CD4-positive, alpha-beta memory T cell (primary cell): Measurements from ENCODE around the gene CAMK4. TPM values are rescaled to one million over a fixed set of nuclear protein-coding genes. Genes with fewer than 3 reads are reported as not detected.
A peak's percentile ranks its signal among the peaks of the same experiment; 100 is the strongest.

Experiments
- CTCF ChIA-PET: fragments of 350-600 bp; sonication (Branson Sonifier 250); formaldehyde crosslinking; loops from one replicate; lab custom pipeline; 2021; ENCODE audit warnings: inconsistent platforms; ENCODE audit not compliant: partially characterized antibody; lab: Charles Lee
- POLR2A ChIA-PET: fragments of 350-600 bp; sonication (Branson Sonifier 250); formaldehyde crosslinking; loops from one replicate; lab custom pipeline; 2021; ENCODE audit not compliant: partially characterized antibody; lab: Charles Lee
- DNase-seq, 5 donors: peaks; one replicate each; pipeline versions ENCODE4 v3.0.0 to v3.0.0-alpha.2; 2020 to 2022; ENCODE audit warnings: mixed read lengths in 1 of 5
- H3K27ac ChIP-seq: one replicate; pipeline ENCODE4 v1.7.0; 2013; ENCODE audit warnings: low read depth, low read length
- H3K27me3 ChIP-seq: 2 replicates; pipeline ENCODE4 v1.7.0; 2013; ENCODE audit warnings: mild to moderate bottlenecking, low read length, moderate library complexity; ENCODE audit not compliant: insufficient read depth
- H3K36me3 ChIP-seq: 2 replicates; pipeline ENCODE4 v1.7.0; 2013; ENCODE audit warnings: mild to moderate bottlenecking, low read length, moderate library complexity; ENCODE audit not compliant: insufficient read depth
- H3K4me1 ChIP-seq: 2 replicates; pipeline ENCODE4 v1.7.0; 2013; ENCODE audit warnings: mild to moderate bottlenecking, low read length, moderate library complexity; ENCODE audit not compliant: insufficient read depth
- H3K4me3 ChIP-seq, 2 donors: one replicate each; pipeline ENCODE4 v1.7.0; 2013; ENCODE audit warnings: low read length in 2 of 2, mild to moderate bottlenecking in 1 of 2
- H3K9me3 ChIP-seq, 2 donors: one replicate each; pipeline ENCODE4 v1.7.0; 2013; ENCODE audit warnings: low read length in 2 of 2, control low read depth in 1 of 2; ENCODE audit not compliant: control insufficient read depth in 1 of 2
- H3K27ac Mint-ChIP-seq, 7 donors: one replicate each; pipeline ENCODE4 v1.8.0; 2020 to 2021; ENCODE audit warnings: mixed read lengths in 7 of 7, mild to moderate bottlenecking in 6 of 7, inconsistent platforms in 3 of 7, moderate library complexity in 3 of 7
- H3K27me3 Mint-ChIP-seq, 2 donors: one replicate each; pipeline ENCODE4 v1.8.0; 2020 to 2021; ENCODE audit warnings: mixed read lengths in 2 of 2
- H3K36me3 Mint-ChIP-seq, 2 donors: one replicate each; pipeline ENCODE4 v1.8.0; 2020 to 2021; ENCODE audit warnings: mixed read lengths in 2 of 2, inconsistent platforms in 1 of 2, mild to moderate bottlenecking in 1 of 2
- H3K4me1 Mint-ChIP-seq, 4 donors: one replicate each; pipeline ENCODE4 v1.8.0; 2020 to 2021; ENCODE audit warnings: mixed read lengths in 4 of 4, mild to moderate bottlenecking in 1 of 4
- H3K4me3 Mint-ChIP-seq, 8 donors: one replicate each; pipeline ENCODE4 v1.8.0; 2020 to 2021; ENCODE audit warnings: mixed read lengths in 8 of 8, mild to moderate bottlenecking in 7 of 8, moderate library complexity in 6 of 8, inconsistent platforms in 3 of 8
- H3K9me3 Mint-ChIP-seq, 8 donors: one replicate each; pipeline ENCODE4 v1.8.0; 2020 to 2021; ENCODE audit warnings: mixed read lengths in 8 of 8, mild to moderate bottlenecking in 5 of 8, inconsistent platforms in 3 of 8, moderate library complexity in 1 of 8
- intact Hi-C: fragments of 100-400 bp; cut with micrococcal nuclease; formaldehyde crosslinking; loops from one replicate; pipeline ENCODE4 v1.15.1; 2023
- polyA plus RNA-seq, 2 donors: library from polyadenylated mRNA; unstranded; fragments of 300-500 nt; fragmentation: Illumina TruSeq; gene quantifications; one replicate each; pipeline ENCODE4 v1.2.3, GENCODE V29; 2021
- total RNA-seq, 2 experiments: library from RNA; stranded (reverse); gene quantifications; one replicate each; pipeline ENCODE4 v1.2.3, GENCODE V29; 2021

Gene CAMK4
- total and polyA plus RNA-seq, 4 experiments from 2014 or later = 84.3 to 257 (median 165) TPM

DNA sequence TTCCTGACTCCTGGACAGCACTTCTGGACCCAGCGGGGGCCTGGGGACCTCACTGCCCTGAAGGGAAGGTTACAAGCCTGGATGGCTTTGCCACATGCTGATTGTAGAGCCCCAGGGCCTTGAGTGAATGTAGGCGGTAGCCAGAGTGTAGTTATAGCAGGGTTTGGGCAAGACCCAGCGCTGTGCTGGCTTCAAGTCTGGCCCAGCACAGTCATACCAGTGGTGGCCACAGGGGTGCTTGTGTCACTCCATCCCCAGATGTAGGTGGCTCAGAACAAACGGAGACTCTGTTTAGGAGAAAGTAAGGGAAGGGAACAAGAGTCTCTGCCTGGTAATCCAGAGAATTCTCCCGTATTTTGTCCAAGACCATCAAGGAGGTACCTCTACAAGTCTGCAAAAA, 203.6 kb downstream of the CAMK4 start:
- intact Hi-C loops = no loop called here
- H3K4me1 Mint-ChIP-seq = peaks cover 28 to 56% (median 48%) of the 10 kb centered on the region in 4 donors
- H3K4me1 ChIP-seq = peaks cover 5% of the 10 kb centered on the region
- POLR2A ChIA-PET = interaction anchor here (1.2 kb wide), 1 partner anchor 68 kb away, joined by 3 read pairs; no protein-coding TSS in a partner anchor
- no peak for DNase-seq
- no peaks in the 10 kb centered on the region for H3K9me3 ChIP-seq
- H3K9me3 Mint-ChIP-seq = peaks cover 0 to 7% (median under 1%) of the 10 kb centered on the region in 8 donors
- H3K36me3 ChIP-seq = no peaks in the 10 kb centered on the region
- no peak overlapping the region for H3K4me3 Mint-ChIP-seq
- no peaks in the 10 kb centered on the region for H3K27me3 ChIP-seq
- H3K27me3 Mint-ChIP-seq = no peaks in the 10 kb centered on the region
- H3K4me3 ChIP-seq = no peak overlapping the region
- H3K27ac ChIP-seq = no peak overlapping the region
- peaks cover 31 to 39% of the 10 kb centered on the region in 2 donors for H3K36me3 Mint-ChIP-seq
- peak overlapping the region in 2 of 7 donors; percentile 19 to 59 for H3K27ac Mint-ChIP-seq
- CTCF ChIA-PET = no interaction called here

DNA sequence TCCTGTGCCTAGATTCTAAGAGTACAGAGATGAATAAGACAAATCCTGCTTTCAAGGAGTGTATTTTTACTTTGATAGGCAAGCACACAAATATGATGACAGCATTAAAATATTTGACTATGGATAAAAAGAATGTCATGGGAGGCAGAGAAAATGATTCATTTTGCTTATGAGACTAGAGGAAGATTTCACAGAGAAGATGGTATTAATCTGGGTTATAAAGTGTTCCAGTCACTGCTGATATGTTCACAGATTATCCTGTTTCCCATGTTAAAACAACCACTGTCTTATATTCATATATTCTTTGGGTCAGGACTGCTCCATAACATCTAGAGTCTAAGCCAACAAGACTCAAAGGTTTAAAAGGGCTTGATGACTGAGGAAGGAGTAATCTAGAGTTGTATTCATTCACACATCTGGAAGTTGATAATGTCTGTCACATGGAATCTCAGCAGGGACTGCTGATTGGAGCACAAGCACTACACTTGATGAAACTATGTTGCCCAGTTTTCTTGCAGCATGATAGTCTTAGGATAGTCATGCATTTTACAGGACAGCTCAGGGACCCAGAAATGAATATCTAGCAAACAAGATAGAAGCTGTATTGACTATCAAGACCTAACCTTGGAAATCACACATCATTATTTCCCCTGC, 208.8 kb downstream of the CAMK4 start:
- Histone ChIP-seq H3K4me1 (peaks cover 5% of the 10 kb centered on the region), H3K36me3 (peaks cover 4% of the 10 kb centered on the region), H3K4me3 (no peak overlapping the region), H3K27ac (no peak overlapping the region), H3K27me3 (no peaks in the 10 kb centered on the region), H3K9me3 (no peaks in the 10 kb centered on the region)
- intact Hi-C loops = no loop called here
- ChIA-PET POLR2A (no interaction called here), CTCF (no interaction called here)
- peak overlapping the region in 3 of 7 donors; percentile 31 to 54 (median 50) for H3K27ac Mint-ChIP-seq
- H3K9me3 Mint-ChIP-seq = peaks cover 0 to 7% (median under 1%) of the 10 kb centered on the region in 8 donors
- no peaks in the 10 kb centered on the region for H3K27me3 Mint-ChIP-seq
- peaks cover 26 to 45% (median 41%) of the 10 kb centered on the region in 4 donors for H3K4me1 Mint-ChIP-seq
- peaks cover 12 to 14% of the 10 kb centered on the region in 2 donors for H3K36me3 Mint-ChIP-seq
- DNase-seq = no peak
- no peak overlapping the region for H3K4me3 Mint-ChIP-seq

DNA sequence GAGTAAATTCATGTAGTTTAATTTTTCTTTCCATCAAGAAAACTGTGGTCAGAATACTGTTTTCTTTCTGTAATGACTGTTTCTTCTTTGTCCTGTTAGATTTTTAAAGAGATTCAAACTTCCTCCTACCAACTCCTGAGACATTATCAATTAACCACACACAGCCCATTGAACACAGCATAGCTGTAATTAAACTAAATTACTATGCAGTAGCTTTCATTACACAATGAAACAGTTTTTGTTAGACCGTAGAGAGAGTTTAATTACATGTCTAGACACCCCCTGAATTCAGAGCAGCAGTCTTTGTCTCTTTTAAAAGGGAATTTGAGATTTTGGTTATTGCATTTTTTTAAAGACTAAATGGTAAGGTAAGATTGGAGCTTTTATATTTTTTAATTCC, 210.6 kb downstream of the CAMK4 start:
- no peak for DNase-seq
- peaks cover 5% of the 10 kb centered on the region for H3K4me1 ChIP-seq
- no peak overlapping the region for H3K27ac ChIP-seq
- Mint-ChIP-seq H3K27ac (peak overlapping the region in 1 of 7 donors; percentile 14), H3K4me3 (no peak overlapping the region), H3K9me3 (peaks cover 0 to 2% (median 0%) of the 10 kb centered on the region in 8 donors), H3K36me3 (peaks cover 15 to 19% of the 10 kb centered on the region in 2 donors), H3K4me1 (peaks cover 27 to 44% (median 35%) of the 10 kb centered on the region in 4 donors), H3K27me3 (no peaks in the 10 kb centered on the region)
- ChIA-PET POLR2A (interaction anchor here (0.9 to 1.6 kb wide), 2 partner anchors 9 to 10 kb away, joined by 3 read pairs; no protein-coding TSS in a partner anchor), CTCF (interaction anchor here (1.0 kb wide), 1 partner anchor 277 kb away, joined by 3 read pairs; no protein-coding TSS in a partner anchor)
- H3K36me3 ChIP-seq = peaks cover 8% of the 10 kb centered on the region
- H3K4me3 ChIP-seq = no peak overlapping the region
- H3K27me3 ChIP-seq = no peaks in the 10 kb centered on the region
- intact Hi-C loops = no loop called here
- H3K9me3 ChIP-seq = no peaks in the 10 kb centered on the region

DNA sequence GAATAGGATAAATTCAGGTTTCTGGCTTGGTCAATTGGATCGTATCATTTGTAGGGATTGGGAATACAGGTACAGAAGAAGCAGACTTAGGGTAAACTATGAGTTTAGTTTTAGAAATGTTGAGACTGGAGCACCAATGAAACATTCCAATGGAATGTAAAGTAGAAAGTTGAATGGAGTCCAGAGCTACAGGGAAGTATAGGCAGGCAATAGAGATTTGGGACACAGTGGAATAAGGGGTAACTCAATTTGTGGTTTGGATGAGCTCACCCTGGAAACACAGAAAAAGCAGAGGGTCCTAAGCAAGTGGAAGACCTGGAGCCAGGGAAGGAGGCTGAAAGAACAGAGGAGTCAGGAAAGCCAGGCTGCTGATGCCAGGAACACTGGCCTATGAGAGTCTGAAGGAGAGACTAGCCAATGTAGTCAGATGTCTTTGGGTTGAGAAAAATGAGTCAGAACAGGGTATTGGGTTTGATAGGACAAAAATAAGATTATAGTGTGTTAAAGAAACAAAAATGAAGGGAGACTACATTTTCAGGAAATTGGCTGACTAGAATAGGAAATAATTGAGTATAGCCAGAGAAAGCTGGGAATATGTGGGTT, 215.4 kb downstream of the CAMK4 start:
- intact Hi-C loops = no loop called here
- ChIA-PET POLR2A (no interaction called here), CTCF (interaction anchor here (1.4 kb wide), 1 partner anchor 14 kb away, joined by 3 read pairs; no protein-coding TSS in a partner anchor)
- peaks cover 8% of the 10 kb centered on the region for H3K36me3 ChIP-seq
- H3K4me1 Mint-ChIP-seq = peaks cover 10 to 40% (median 24%) of the 10 kb centered on the region in 4 donors
- no peaks in the 10 kb centered on the region for H3K27me3 Mint-ChIP-seq
- H3K4me3 Mint-ChIP-seq = no peak overlapping the region
- H3K4me1 ChIP-seq = no peaks in the 10 kb centered on the region
- no peak for DNase-seq
- no peaks in the 10 kb centered on the region for H3K27me3 ChIP-seq
- H3K27ac Mint-ChIP-seq = peak overlapping the region; percentile 0 to 91 (median 41)
- H3K9me3 ChIP-seq = no peaks in the 10 kb centered on the region
- no peaks in the 10 kb centered on the region for H3K9me3 Mint-ChIP-seq
- H3K27ac ChIP-seq = no peak overlapping the region
- peaks cover 12 to 30% of the 10 kb centered on the region in 2 donors for H3K36me3 Mint-ChIP-seq
- no peak overlapping the region for H3K4me3 ChIP-seq

DNA sequence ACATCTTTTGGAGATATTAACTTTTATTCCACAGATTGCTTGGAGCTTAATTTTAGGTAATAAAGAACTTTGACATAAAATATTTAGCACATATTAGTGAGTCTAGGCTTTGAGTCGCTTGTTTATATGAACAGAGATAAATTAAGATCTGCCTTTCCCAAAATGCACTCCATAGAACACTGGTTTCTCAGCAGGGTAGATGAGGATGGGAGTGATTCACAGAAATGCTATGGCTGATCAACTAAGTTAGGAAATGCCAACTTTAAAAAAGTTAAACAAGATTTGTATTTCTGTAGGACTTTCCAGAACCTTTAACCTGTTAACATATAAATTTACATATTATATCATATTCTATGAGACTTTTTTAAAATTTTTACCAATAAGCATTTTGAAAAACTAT, 222.9 kb downstream of the CAMK4 start:
- peak overlapping the region in 1 of 7 donors; percentile 19 for H3K27ac Mint-ChIP-seq
- H3K9me3 Mint-ChIP-seq = peaks cover 0 to 1% (median 0%) of the 10 kb centered on the region in 8 donors
- Histone ChIP-seq H3K27me3 (no peaks in the 10 kb centered on the region), H3K4me3 (no peak overlapping the region), H3K9me3 (no peaks in the 10 kb centered on the region), H3K27ac (no peak overlapping the region), H3K36me3 (peaks cover 11% of the 10 kb centered on the region), H3K4me1 (no peaks in the 10 kb centered on the region)
- H3K4me3 Mint-ChIP-seq = no peak overlapping the region
- intact Hi-C loops = no loop called here
- POLR2A ChIA-PET = interaction anchor here (1.5 kb wide), 1 partner anchor 18 kb away, joined by 3 read pairs; no protein-coding TSS in a partner anchor
- peaks cover 47 to 56% of the 10 kb centered on the region in 2 donors for H3K36me3 Mint-ChIP-seq
- CTCF ChIA-PET = no interaction called here
- peaks cover 21 to 37% (median 24%) of the 10 kb centered on the region in 4 donors for H3K4me1 Mint-ChIP-seq
- no peak for DNase-seq
- no peaks in the 10 kb centered on the region for H3K27me3 Mint-ChIP-seq

DNA sequence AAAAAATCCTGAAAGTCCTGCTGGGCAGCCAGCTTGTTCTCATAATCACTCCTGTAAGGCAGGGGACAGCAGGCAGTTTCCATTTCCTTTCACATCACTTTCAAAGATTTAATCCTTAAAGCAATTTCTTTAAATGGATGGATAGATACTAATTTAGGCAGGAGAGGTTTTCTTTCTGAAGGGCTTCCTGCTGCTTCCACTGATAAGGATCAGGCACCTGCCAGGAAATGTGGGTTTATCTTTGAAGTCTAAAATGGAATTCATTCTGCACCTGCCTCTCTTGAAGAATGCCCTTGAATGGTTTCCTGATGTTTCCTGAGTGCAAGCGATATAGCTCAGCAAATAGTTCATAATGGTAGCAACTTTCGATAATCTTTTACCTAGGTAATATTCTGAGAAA, 223.6 kb downstream of the CAMK4 start:
- peaks cover 23 to 36% (median 24%) of the 10 kb centered on the region in 4 donors for H3K4me1 Mint-ChIP-seq
- peak overlapping the region in 1 of 8 donors; percentile 59 for H3K4me3 Mint-ChIP-seq
- peaks cover 52 to 57% of the 10 kb centered on the region in 2 donors for H3K36me3 Mint-ChIP-seq
- Histone ChIP-seq H3K9me3 (no peaks in the 10 kb centered on the region), H3K4me3 (no peak overlapping the region), H3K36me3 (peaks cover 14% of the 10 kb centered on the region), H3K27ac (no peak overlapping the region), H3K27me3 (no peaks in the 10 kb centered on the region), H3K4me1 (no peaks in the 10 kb centered on the region)
- H3K27ac Mint-ChIP-seq = peak overlapping the region in 3 of 7 donors; percentile 18 to 81 (median 19)
- POLR2A ChIA-PET = interaction anchor here (1.5 kb wide), 1 partner anchor 17 kb away, joined by 3 read pairs; no protein-coding TSS in a partner anchor
- no peaks in the 10 kb centered on the region for H3K27me3 Mint-ChIP-seq
- H3K9me3 Mint-ChIP-seq = peaks cover 0 to 1% (median 0%) of the 10 kb centered on the region in 8 donors
- intact Hi-C loops = no loop called here
- CTCF ChIA-PET = no interaction called here
- DNase-seq = no peak

DNA sequence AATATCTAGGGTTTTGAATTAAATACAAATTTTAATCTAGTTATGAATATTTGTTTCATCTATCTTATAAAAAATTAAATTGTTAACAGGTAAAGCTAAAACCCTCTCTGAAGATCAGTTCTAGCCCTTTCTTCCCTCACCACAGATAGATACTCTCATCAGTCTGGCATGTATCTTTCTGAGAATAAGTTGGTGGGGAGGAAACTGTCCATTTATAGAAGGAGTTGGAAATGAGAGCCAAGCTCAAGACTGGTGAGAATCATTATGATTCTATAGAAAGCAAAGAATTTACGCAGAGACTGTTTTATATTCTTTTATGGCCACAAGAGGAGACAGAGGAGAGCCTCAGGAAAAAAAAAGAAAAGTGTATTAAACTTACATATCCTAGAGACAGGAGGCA, 229.1 kb downstream of the CAMK4 start:
- H3K4me3 Mint-ChIP-seq = no peak overlapping the region
- H3K4me1 Mint-ChIP-seq = peaks cover 0 to 13% (median 4%) of the 10 kb centered on the region in 4 donors
- H3K9me3 ChIP-seq = no peaks in the 10 kb centered on the region
- H3K4me1 ChIP-seq = no peaks in the 10 kb centered on the region
- no peak overlapping the region for H3K27ac ChIP-seq
- H3K36me3 Mint-ChIP-seq = peaks cover 38 to 55% of the 10 kb centered on the region in 2 donors
- DNase-seq = no peak
- peaks cover 15% of the 10 kb centered on the region for H3K36me3 ChIP-seq
- no peak overlapping the region for H3K4me3 ChIP-seq
- intact Hi-C loops = no loop called here
- no peaks in the 10 kb centered on the region for H3K27me3 Mint-ChIP-seq
- no peaks in the 10 kb centered on the region for H3K9me3 Mint-ChIP-seq
- ChIA-PET POLR2A (no interaction called here), CTCF (interaction anchor here (0.6 to 1.3 kb wide), 2 partner anchors 13 to 173 kb away, joined by 3 read pairs; no protein-coding TSS in a partner anchor)
- H3K27me3 ChIP-seq = no peaks in the 10 kb centered on the region
- H3K27ac Mint-ChIP-seq = peak overlapping the region in 3 of 7 donors; percentile 16 to 71 (median 51)
